ENCODE results near the gene BCL2L13. TPM values are rescaled to one million over a fixed set of nuclear protein-coding genes. Genes with fewer than 3 reads are reported as not detected.

Gene BCL2L13
- total RNA-seq, 2 experiments from 2014 or later = 8.1 to 10.0 TPM

DNA sequence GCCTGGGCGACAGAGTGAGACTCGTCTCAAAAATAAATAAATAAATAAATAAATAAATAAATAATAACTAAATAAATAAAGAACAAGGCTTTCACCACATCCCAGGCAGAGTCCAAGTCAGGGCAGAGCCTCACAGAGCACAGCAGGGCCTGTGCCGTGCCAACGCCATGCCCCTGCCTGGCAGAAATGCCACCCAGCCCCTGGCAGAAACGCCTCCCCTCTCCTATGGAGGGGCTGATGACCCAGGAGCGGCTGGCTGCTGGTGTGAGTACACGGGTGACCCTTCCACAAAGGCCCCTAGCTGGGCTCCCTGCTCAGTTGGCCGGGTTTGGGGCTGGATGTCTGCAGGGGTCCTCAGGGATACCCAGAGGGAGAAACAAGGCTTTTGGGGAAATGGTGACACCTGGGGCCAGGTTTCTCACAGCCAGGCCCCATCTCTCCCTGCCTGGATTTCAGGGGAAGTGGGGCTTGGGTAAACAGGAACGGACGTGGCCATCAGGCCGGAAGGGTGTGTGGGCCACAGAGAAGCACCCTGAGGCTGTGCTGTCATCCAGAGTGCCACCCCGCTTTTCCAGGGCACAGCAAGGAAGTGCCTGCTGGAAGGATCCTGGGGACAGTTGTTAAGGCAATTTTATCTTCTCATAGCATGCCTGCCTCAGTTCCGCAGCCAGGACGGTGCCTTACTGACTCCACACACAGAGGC lies 130.6 kb downstream of the BCL2L13 start:
- Histone ChIP-seq H3K36me3 (ENCODE audit: insufficient read depth, low read length) (peaks cover 15% of the 10 kb centered on the region), H3K4me3 (ENCODE audit: low read length) (no peak overlapping the region), H3K4me1 (ENCODE audit: insufficient read depth, low read length) (peaks cover 72% of the 10 kb centered on the region), H3K27me3 (ENCODE audit: control insufficient read depth in 1 of 2, insufficient read depth in 2 of 2, low read length in 2 of 2) (no peaks in the 10 kb centered on the region), H3K27ac (ENCODE audit: low read depth in 1 of 2, low read length in 2 of 2) (no peak overlapping the region), H3K9me3 (ENCODE audit: control insufficient read depth in 1 of 2, insufficient read depth in 1 of 2, low read length in 2 of 2) (no peaks in the 10 kb centered on the region)
- POLR2A ChIA-PET = no interaction called here
- Mint-ChIP-seq H3K27ac (peak overlapping the region; percentile 82), H3K4me3 (no peak overlapping the region), H3K36me3 (ENCODE audit: low read depth) (peaks cover 11% of the 10 kb centered on the region), H3K27me3 (no peaks in the 10 kb centered on the region), H3K9me3 (no peaks in the 10 kb centered on the region), H3K4me1 (ENCODE audit: low read depth) (peaks cover 62% of the 10 kb centered on the region)
- DNase-seq (no peak), ATAC-seq (ENCODE audit: poor library complexity) (no peak)
- CTCF ChIA-PET = interaction anchor here (1.1 to 2.1 kb wide), 4 partner anchors 10 to 17 kb away, joined by 3 to 20 read pairs (median 4); no protein-coding TSS in a partner anchor
- TF ChIP-seq, protein P1, sequence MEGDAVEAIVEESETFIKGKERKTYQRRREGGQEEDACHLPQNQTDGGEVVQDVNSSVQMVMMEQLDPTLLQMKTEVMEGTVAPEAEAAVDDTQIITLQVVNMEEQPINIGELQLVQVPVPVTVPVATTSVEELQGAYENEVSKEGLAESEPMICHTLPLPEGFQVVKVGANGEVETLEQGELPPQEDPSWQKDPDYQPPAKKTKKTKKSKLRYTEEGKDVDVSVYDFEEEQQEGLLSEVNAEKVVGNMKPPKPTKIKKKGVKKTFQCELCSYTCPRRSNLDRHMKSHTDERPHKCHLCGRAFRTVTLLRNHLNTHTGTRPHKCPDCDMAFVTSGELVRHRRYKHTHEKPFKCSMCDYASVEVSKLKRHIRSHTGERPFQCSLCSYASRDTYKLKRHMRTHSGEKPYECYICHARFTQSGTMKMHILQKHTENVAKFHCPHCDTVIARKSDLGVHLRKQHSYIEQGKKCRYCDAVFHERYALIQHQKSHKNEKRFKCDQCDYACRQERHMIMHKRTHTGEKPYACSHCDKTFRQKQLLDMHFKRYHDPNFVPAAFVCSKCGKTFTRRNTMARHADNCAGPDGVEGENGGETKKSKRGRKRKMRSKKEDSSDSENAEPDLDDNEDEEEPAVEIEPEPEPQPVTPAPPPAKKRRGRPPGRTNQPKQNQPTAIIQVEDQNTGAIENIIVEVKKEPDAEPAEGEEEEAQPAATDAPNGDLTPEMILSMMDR (IDR thresholded peaks at IDR 0.05) = no peak
- intact Hi-C loops (cut with DNase I, micrococcal nuclease) = loop anchor here in 1 of 2 experiments (2.0 kb wide), 1 partner anchor 16 kb away; no protein-coding TSS in a partner anchor

GRCh38 chr22:17769716-17770082 lies 131.1 kb downstream of the BCL2L13 start:
- Mint-ChIP-seq H3K4me1 (ENCODE audit: low read depth) (peaks cover 60% of the 10 kb centered on the region), H3K4me3 (peak overlapping the region; percentile 45), H3K36me3 (ENCODE audit: low read depth) (peaks cover 11% of the 10 kb centered on the region), H3K27ac (peak overlapping the region; percentile 82), H3K27me3 (no peaks in the 10 kb centered on the region), H3K9me3 (no peaks in the 10 kb centered on the region)
- Histone ChIP-seq H3K36me3 (ENCODE audit: insufficient read depth, low read length) (peaks cover 15% of the 10 kb centered on the region), H3K27ac (ENCODE audit: low read depth in 1 of 2, low read length in 2 of 2) (no peak overlapping the region), H3K4me3 (ENCODE audit: low read length) (no peak overlapping the region), H3K4me1 (ENCODE audit: insufficient read depth, low read length) (peaks cover 75% of the 10 kb centered on the region), H3K9me3 (ENCODE audit: control insufficient read depth in 1 of 2, insufficient read depth in 1 of 2, low read length in 2 of 2) (no peaks in the 10 kb centered on the region), H3K27me3 (ENCODE audit: control insufficient read depth in 1 of 2, insufficient read depth in 2 of 2, low read length in 2 of 2) (no peaks in the 10 kb centered on the region)
- ChIA-PET CTCF (interaction anchor here (0.6 to 1.4 kb wide), 3 partner anchors 9 to 16 kb away, joined by 3 read pairs; no protein-coding TSS in a partner anchor), POLR2A (no interaction called here)
- TF ChIP-seq, protein P1 (IDR thresholded peaks at IDR 0.05) = no peak
- intact Hi-C loops (cut with DNase I, micrococcal nuclease) = loop anchor here in 1 of 2 experiments (2.0 to 10.0 kb wide), 2 partner anchors 15 to 135 kb away; partner anchors contain the start of gene BCL2L13
- ATAC-seq (ENCODE audit: poor library complexity) (no peak), DNase-seq (no peak)

DNA sequence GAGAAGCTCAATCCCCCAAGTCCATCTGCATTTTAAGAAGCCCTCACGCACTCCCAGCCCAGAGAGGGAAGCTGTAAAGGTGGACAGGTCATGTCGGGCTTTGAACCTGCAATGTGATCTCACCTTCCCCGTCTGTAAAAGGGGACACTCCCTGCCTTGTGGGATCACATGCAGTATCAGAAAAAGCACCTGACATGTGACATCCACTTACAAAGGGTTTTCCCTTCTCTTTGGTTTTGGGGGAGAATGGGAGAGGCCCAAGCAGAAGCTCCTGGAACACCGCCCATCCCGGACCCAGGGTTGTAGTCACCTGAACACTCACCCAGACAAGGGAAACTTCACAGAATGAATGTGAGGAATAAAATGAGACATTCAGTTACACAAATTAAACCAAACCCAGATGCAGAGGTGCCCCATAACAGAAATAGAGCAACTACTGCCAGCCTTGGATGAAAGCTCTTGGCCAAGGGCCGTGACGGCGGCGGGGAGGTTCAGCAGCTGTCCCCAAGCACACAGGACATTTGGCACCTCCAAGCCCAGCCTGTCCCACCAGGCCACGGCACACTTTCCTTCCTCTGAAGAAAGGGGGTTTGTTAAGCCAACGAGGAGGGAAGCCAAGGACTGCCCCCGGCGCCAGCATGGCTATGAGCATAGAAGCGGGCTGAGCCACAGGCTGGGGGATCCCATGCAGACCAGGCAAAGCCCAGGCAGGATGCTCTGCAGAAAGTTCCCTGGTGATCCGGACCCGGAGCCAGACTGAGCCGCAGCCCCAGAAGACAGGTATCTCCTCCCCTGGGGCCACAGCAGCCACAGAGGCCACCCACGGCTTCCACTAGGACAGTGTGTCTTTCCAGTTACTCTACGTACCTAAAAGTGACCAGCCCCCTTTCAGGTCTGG lies 131.9 kb downstream of the BCL2L13 start:
- Mint-ChIP-seq H3K27me3 (no peaks in the 10 kb centered on the region), H3K9me3 (no peaks in the 10 kb centered on the region), H3K4me3 (peak overlapping the region; percentile 45), H3K36me3 (ENCODE audit: low read depth) (peaks cover 11% of the 10 kb centered on the region), H3K27ac (peak overlapping the region; percentile 90), H3K4me1 (ENCODE audit: low read depth) (peaks cover 60% of the 10 kb centered on the region)
- DNase-seq = no peak
- TF ChIP-seq, protein P1 (IDR thresholded peaks at IDR 0.05) = no peak
- intact Hi-C loops (cut with DNase I, micrococcal nuclease) = loop anchor here in 1 of 2 experiments (10.0 kb wide), 1 partner anchor 136 kb away; the partner anchor contains the start of gene BCL2L13
- POLR2A ChIA-PET = no interaction called here
- Histone ChIP-seq H3K9me3 (ENCODE audit: control insufficient read depth in 1 of 2, insufficient read depth in 1 of 2, low read length in 2 of 2) (no peaks in the 10 kb centered on the region), H3K36me3 (ENCODE audit: insufficient read depth, low read length) (peaks cover 15% of the 10 kb centered on the region), H3K27ac (ENCODE audit: low read depth in 1 of 2, low read length in 2 of 2) (no peak overlapping the region), H3K27me3 (ENCODE audit: control insufficient read depth in 1 of 2, insufficient read depth in 2 of 2, low read length in 2 of 2) (no peaks in the 10 kb centered on the region), H3K4me3 (ENCODE audit: low read length) (no peak overlapping the region), H3K4me1 (ENCODE audit: insufficient read depth, low read length) (peaks cover 80% of the 10 kb centered on the region)
- ATAC-seq (ENCODE audit: poor library complexity) = no peak
- CTCF ChIA-PET = interaction anchor here (0.6 to 1.4 kb wide), 3 partner anchors 10 to 15 kb away, joined by 3 read pairs; no protein-coding TSS in a partner anchor

Measured in CD4-positive, alpha-beta T cell (primary cell).